Naive thymus-derived CD4-positive, alpha-beta T cell (primary cell): ENCODE data around the gene DDR2. TPM values are rescaled to one million over a fixed set of nuclear protein-coding genes. Genes with fewer than 3 reads are reported as not detected.

ENCODE experiments used
- ATAC-seq: fragments of 150-1000 bp; cut with Tn5 transposase; 2 replicates; pipeline ENCODE4 v1.10.0; 2021; ENCODE audit warnings: mild to moderate bottlenecking, moderate library complexity
- CTCF ChIA-PET: fragments of 350-600 bp; sonication (Branson Sonifier 250); formaldehyde crosslinking; loops from one replicate; lab custom pipeline; 2021; ENCODE audit warnings: antibody characterized with exemption; lab: Charles Lee
- POLR2A ChIA-PET: fragments of 350-600 bp; sonication (Branson Sonifier 250); formaldehyde crosslinking; loops from one replicate; lab custom pipeline; 2021; ENCODE audit warnings: antibody characterized with exemption, inconsistent platforms; lab: Charles Lee
- DNase-seq, 9 donors: peaks; one replicate each; pipeline versions ENCODE4 v3.0.0 to v3.0.0-alpha.2; 2020 to 2022; ENCODE audit warnings: mixed read lengths in 1 of 9
- H3K27ac ChIP-seq: one replicate; pipeline ENCODE4 v1.7.0; 2013; ENCODE audit warnings: mild to moderate bottlenecking, low read depth, low read length, moderate library complexity
- H3K27me3 ChIP-seq, 2 donors: one replicate each; pipeline ENCODE4 v1.7.0; 2013; ENCODE audit warnings: low read length in 2 of 2, mild to moderate bottlenecking in 2 of 2, moderate library complexity in 2 of 2; ENCODE audit not compliant: control insufficient read depth in 2 of 2, insufficient read depth in 2 of 2
- H3K36me3 ChIP-seq, 3 experiments: 1 replicate in 2 of 3; 2 replicates in 1 of 3; pipeline ENCODE4 v1.7.0; 2013; ENCODE audit warnings: low read length in 3 of 3, mild to moderate bottlenecking in 3 of 3, moderate library complexity in 1 of 3; ENCODE audit not compliant: insufficient read depth in 3 of 3, control insufficient read depth in 2 of 3
- H3K4me1 ChIP-seq, 2 donors: one replicate each; pipeline ENCODE4 v1.7.0; 2013; ENCODE audit warnings: low read length in 2 of 2, mild to moderate bottlenecking in 2 of 2, moderate library complexity in 1 of 2; ENCODE audit not compliant: control insufficient read depth in 2 of 2, insufficient read depth in 2 of 2
- H3K4me3 ChIP-seq: 2 replicates; pipeline ENCODE4 v1.7.0; 2013; ENCODE audit warnings: mild to moderate bottlenecking, low read length
- H3K9me3 ChIP-seq, 3 experiments: 1 replicate in 2 of 3; 2 replicates in 1 of 3; pipeline ENCODE4 v1.7.0; 2013; ENCODE audit warnings: low read length in 3 of 3; ENCODE audit not compliant: control insufficient read depth in 2 of 3
- H3K27ac Mint-ChIP-seq, 9 donors: one replicate each; pipeline ENCODE4 v1.8.0; 2020 to 2022; ENCODE audit warnings: mixed read lengths in 9 of 9, mild to moderate bottlenecking in 8 of 9, moderate library complexity in 5 of 9, inconsistent platforms in 2 of 9
- H3K27me3 Mint-ChIP-seq, 5 donors: one replicate each; pipeline ENCODE4 v1.8.0; 2021 to 2022; ENCODE audit warnings: mixed read lengths in 5 of 5, mild to moderate bottlenecking in 1 of 5
- H3K36me3 Mint-ChIP-seq, 5 donors: one replicate each; pipeline ENCODE4 v1.8.0; 2020 to 2022; ENCODE audit warnings: mixed read lengths in 5 of 5, mild to moderate bottlenecking in 3 of 5, inconsistent platforms in 1 of 5
- H3K4me1 Mint-ChIP-seq, 7 donors: one replicate each; pipeline ENCODE4 v1.8.0; 2020 to 2022; ENCODE audit warnings: mixed read lengths in 7 of 7, mild to moderate bottlenecking in 3 of 7, inconsistent platforms in 1 of 7
- H3K4me3 Mint-ChIP-seq, 10 donors: one replicate each; pipeline ENCODE4 v1.8.0; 2020 to 2022; ENCODE audit warnings: mild to moderate bottlenecking in 10 of 10, mixed read lengths in 10 of 10, moderate library complexity in 6 of 10, inconsistent platforms in 2 of 10
- H3K9me3 Mint-ChIP-seq, 11 donors: one replicate each; pipeline ENCODE4 v1.8.0; 2020 to 2022; ENCODE audit warnings: mixed read lengths in 11 of 11, mild to moderate bottlenecking in 4 of 11, inconsistent platforms in 1 of 11, moderate library complexity in 1 of 11
- intact Hi-C, 2 donors: fragments of 100-400 bp; cut with micrococcal nuclease; formaldehyde crosslinking; loops; one replicate each; pipeline ENCODE4 v1.15.1; 2023
- polyA plus RNA-seq, 2 donors: library from polyadenylated mRNA; unstranded; fragments of 300-500 nt; fragmentation: Illumina TruSeq; gene quantifications; one replicate each; pipeline ENCODE4 v1.2.3, GENCODE V29; 2021
- total RNA-seq, 6 experiments: library from RNA in 5 of 6; stranded (reverse) in 5 of 6; gene quantifications; 1 replicate in 5 of 6; 2 replicates in 1 of 6; pipeline ENCODE4 v1.2.3 and lab custom pipeline; 2021 to 2026

Gene DDR2
- total and polyA plus RNA-seq, 7 experiments from 2014 or later: 0.24 to 0.44 (median 0.35) TPM; not detected in 2

- peaks cover 0 to 9% (median 0%) of the 10 kb centered on the region in 3 experiments for H3K9me3 ChIP-seq
- Mint-ChIP-seq H3K27ac (no peak overlapping the region), H3K36me3 (peaks cover 0 to 15% (median 9%) of the 10 kb centered on the region in 5 donors), H3K27me3 (peaks cover 0 to 2% (median 0%) of the 10 kb centered on the region in 5 donors), H3K4me1 (peaks cover 0 to 3% (median 0%) of the 10 kb centered on the region in 7 donors), H3K4me3 (no peak overlapping the region), H3K9me3 (peaks cover 3 to 39% (median 19%) of the 10 kb centered on the region in 11 donors)
- CTCF ChIA-PET: no interaction called here
- no peak overlapping the region for H3K4me3 ChIP-seq
- no peaks in the 10 kb centered on the region for H3K36me3 ChIP-seq
- no peak for ATAC-seq
- intact Hi-C loops: no loop called here
- no peak overlapping the region for H3K27ac ChIP-seq
- DNase-seq: no peak
- no peaks in the 10 kb centered on the region for H3K4me1 ChIP-seq
- no peaks in the 10 kb centered on the region for H3K27me3 ChIP-seq
- POLR2A ChIA-PET: no interaction called here
Measured at GRCh38 chr1:162616848-162617247, 15.4 kb upstream of the DDR2 start.

DNA sequence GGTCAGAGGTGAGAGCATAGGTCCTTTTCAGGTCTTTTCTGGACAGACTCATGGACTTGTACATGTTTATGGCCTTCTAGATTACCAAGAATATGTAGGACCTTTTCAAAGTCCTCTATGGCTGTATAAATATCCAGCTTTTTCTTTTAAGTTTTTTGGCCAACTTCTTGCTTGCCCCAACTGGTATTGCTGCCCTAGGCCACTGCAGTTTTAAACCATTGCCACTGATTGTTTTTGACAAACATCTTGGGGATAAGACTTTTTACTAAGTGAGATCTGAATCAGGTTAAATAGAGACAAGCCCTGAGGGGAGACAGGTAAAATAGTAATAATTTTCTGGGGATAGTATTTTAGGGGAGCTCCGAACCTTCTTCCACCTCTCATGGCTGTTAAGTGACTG, 14.8 kb upstream of the DDR2 start:
- peaks cover 0 to 3% (median 0%) of the 10 kb centered on the region in 7 donors for H3K4me1 Mint-ChIP-seq
- peaks cover 0 to 9% (median 0%) of the 10 kb centered on the region in 3 experiments for H3K9me3 ChIP-seq
- no peak overlapping the region for H3K4me3 ChIP-seq
- intact Hi-C loops: no loop called here
- no peaks in the 10 kb centered on the region for H3K36me3 ChIP-seq
- CTCF ChIA-PET: no interaction called here
- ATAC-seq: no peak
- peaks cover 3 to 39% (median 19%) of the 10 kb centered on the region in 11 donors for H3K9me3 Mint-ChIP-seq
- peaks cover 0 to 15% (median 9%) of the 10 kb centered on the region in 5 donors for H3K36me3 Mint-ChIP-seq
- no peak overlapping the region for H3K27ac Mint-ChIP-seq
- POLR2A ChIA-PET: no interaction called here
- H3K27ac ChIP-seq: no peak overlapping the region
- H3K4me3 Mint-ChIP-seq: no peak overlapping the region
- DNase-seq: no peak
- H3K27me3 Mint-ChIP-seq: peaks cover 0 to 2% (median 0%) of the 10 kb centered on the region in 5 donors
- H3K27me3 ChIP-seq: no peaks in the 10 kb centered on the region
- no peaks in the 10 kb centered on the region for H3K4me1 ChIP-seq

GRCh38 chr1:162619076-162619475, 13.2 kb upstream of the DDR2 start:
- Mint-ChIP-seq H3K27me3 (peaks cover 4 to 6% (median 5%) of the 10 kb centered on the region in 5 donors), H3K4me1 (no peaks in the 10 kb centered on the region), H3K4me3 (no peak overlapping the region), H3K36me3 (peaks cover 0 to 15% (median 12%) of the 10 kb centered on the region in 5 donors), H3K27ac (no peak overlapping the region), H3K9me3 (peaks cover 3 to 39% (median 19%) of the 10 kb centered on the region in 11 donors)
- H3K27me3 ChIP-seq: no peaks in the 10 kb centered on the region
- H3K9me3 ChIP-seq: peaks cover 0 to 9% (median 0%) of the 10 kb centered on the region in 3 experiments
- no peak overlapping the region for H3K4me3 ChIP-seq
- ChIA-PET POLR2A (no interaction called here), CTCF (no interaction called here)
- no peak overlapping the region for H3K27ac ChIP-seq
- no peaks in the 10 kb centered on the region for H3K36me3 ChIP-seq
- no peaks in the 10 kb centered on the region for H3K4me1 ChIP-seq
- no peak for DNase-seq
- ATAC-seq: no peak
- intact Hi-C loops: no loop called here

DNA sequence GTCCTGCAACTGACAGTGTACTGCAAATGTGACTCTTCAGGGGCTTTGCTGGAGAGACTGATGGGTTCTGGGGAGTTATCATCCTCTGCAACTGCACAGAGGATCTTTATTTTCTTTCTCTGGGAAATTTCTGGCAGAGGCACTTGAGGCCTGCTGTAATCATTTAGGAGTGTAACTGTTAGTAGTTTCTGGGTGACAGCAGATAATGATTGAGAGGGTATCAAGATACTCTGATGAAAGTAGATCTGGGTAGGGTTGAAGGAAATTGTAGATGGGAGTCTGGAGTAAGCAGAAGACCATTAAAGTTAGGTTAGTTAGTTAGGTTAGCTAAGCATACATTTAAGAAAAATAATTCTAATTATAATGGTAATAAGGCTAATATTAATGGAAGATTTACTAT, 11.0 kb upstream of the DDR2 start:
- H3K4me3 ChIP-seq: no peak overlapping the region
- Mint-ChIP-seq H3K4me1 (peaks cover 0 to 1% (median 0%) of the 10 kb centered on the region in 7 donors), H3K9me3 (peaks cover 0 to 30% (median 18%) of the 10 kb centered on the region in 11 donors), H3K27ac (no peak overlapping the region), H3K4me3 (no peak overlapping the region), H3K36me3 (peaks cover 0 to 18% (median 7%) of the 10 kb centered on the region in 5 donors), H3K27me3 (peaks cover 9 to 16% (median 15%) of the 10 kb centered on the region in 5 donors)
- peaks cover 0 to 9% (median 0%) of the 10 kb centered on the region in 3 experiments for H3K9me3 ChIP-seq
- no peaks in the 10 kb centered on the region for H3K27me3 ChIP-seq
- ChIA-PET POLR2A (no interaction called here), CTCF (no interaction called here)
- no peaks in the 10 kb centered on the region for H3K36me3 ChIP-seq
- intact Hi-C loops: loop anchor here in 1 of 2 donors (10.0 kb wide), 2 partner anchors 266 to 694 kb away; no protein-coding TSS in a partner anchor
- DNase-seq: no peak
- H3K27ac ChIP-seq: no peak overlapping the region
- no peaks in the 10 kb centered on the region for H3K4me1 ChIP-seq
- no peak for ATAC-seq

DNA sequence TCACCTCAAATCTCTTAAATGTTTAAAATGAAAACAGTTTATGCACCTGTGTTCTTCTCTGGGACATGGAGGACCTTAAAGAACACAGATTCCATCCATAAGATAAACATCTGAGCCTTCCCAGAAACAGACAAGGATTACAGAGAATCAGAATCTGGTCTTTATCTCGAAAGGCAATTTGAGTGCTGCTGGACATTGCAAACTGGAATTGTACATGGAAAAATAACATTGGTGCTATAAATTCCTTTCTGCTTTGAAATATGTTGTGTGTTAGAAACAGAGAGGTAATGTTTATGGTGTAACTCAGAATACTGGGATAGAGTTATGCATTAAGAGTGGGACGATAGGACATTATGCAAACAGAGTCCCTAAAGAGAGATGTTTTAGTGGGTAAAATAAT, 6.6 kb upstream of the DDR2 start:
- no peak overlapping the region for H3K4me3 Mint-ChIP-seq
- CTCF ChIA-PET: no interaction called here
- intact Hi-C loops: loop anchor here in 1 of 2 donors (5.0 to 10.0 kb wide), 3 partner anchors 271 to 689 kb away; no protein-coding TSS in a partner anchor

GRCh38 chr1:162626094-162626493, 6.2 kb upstream of the DDR2 start:
- Mint-ChIP-seq H3K36me3 (peaks cover 0 to 6% (median 4%) of the 10 kb centered on the region in 5 donors), H3K4me3 (no peak overlapping the region), H3K4me1 (peaks cover 0 to 2% (median 0%) of the 10 kb centered on the region in 7 donors), H3K9me3 (peaks cover 0 to 2% (median 0%) of the 10 kb centered on the region in 11 donors), H3K27me3 (peaks cover 9 to 25% (median 23%) of the 10 kb centered on the region in 5 donors), H3K27ac (no peak overlapping the region)
- intact Hi-C loops: loop anchor here in 1 of 2 donors (5.0 to 10.0 kb wide), 3 partner anchors 271 to 689 kb away; no protein-coding TSS in a partner anchor
- H3K27me3 ChIP-seq: no peaks in the 10 kb centered on the region
- no peaks in the 10 kb centered on the region for H3K36me3 ChIP-seq
- POLR2A ChIA-PET: no interaction called here
- no peaks in the 10 kb centered on the region for H3K9me3 ChIP-seq
- no peaks in the 10 kb centered on the region for H3K4me1 ChIP-seq
- no peak overlapping the region for H3K27ac ChIP-seq
- CTCF ChIA-PET: no interaction called here
- ATAC-seq (no peak), DNase-seq (no peak)
- no peak overlapping the region for H3K4me3 ChIP-seq

More for the DNA sequence above, 6.6 kb upstream of the DDR2 start:
- peaks cover 0 to 2% (median 0%) of the 10 kb centered on the region in 7 donors for H3K4me1 Mint-ChIP-seq
- DNase-seq: no peak
- Histone ChIP-seq H3K4me1 (no peaks in the 10 kb centered on the region), H3K4me3 (no peak overlapping the region), H3K9me3 (no peaks in the 10 kb centered on the region), H3K27me3 (no peaks in the 10 kb centered on the region), H3K27ac (no peak overlapping the region), H3K36me3 (no peaks in the 10 kb centered on the region)
- POLR2A ChIA-PET: no interaction called here
- H3K9me3 Mint-ChIP-seq: peaks cover 0 to 2% (median 0%) of the 10 kb centered on the region in 11 donors
- no peak overlapping the region for H3K27ac Mint-ChIP-seq
- peaks cover 9 to 25% (median 22%) of the 10 kb centered on the region in 5 donors for H3K27me3 Mint-ChIP-seq
- ATAC-seq: no peak
- H3K36me3 Mint-ChIP-seq: peaks cover 0 to 6% (median 4%) of the 10 kb centered on the region in 5 donors

DNA sequence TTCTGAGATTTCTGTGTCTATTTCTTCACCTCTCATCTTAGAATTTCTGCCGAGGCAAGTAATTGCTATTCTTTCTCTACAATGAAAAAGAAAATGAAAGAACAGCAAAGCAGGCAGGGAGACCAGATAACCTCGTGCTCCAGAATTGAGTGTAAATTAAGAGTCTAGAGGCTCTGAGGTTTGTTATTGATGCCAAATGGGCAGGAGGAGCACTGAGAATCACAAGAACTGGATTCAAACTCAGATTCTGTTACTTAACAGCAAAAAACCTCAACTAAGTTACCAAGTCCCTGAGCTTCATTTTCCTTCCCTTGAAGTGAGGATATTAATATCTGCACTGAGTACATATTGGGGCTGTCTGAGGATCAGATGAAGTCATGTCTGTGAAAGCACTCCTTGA, 5.5 kb upstream of the DDR2 start:
- no peak overlapping the region for H3K27ac ChIP-seq
- no peaks in the 10 kb centered on the region for H3K9me3 ChIP-seq
- ATAC-seq: no peak
- H3K4me1 ChIP-seq: no peaks in the 10 kb centered on the region
- Mint-ChIP-seq H3K27ac (no peak overlapping the region), H3K4me3 (no peak overlapping the region), H3K4me1 (peaks cover 0 to 2% (median 0%) of the 10 kb centered on the region in 7 donors), H3K9me3 (peaks cover 0 to 2% (median 0%) of the 10 kb centered on the region in 11 donors), H3K27me3 (peaks cover 9 to 30% (median 24%) of the 10 kb centered on the region in 5 donors), H3K36me3 (peaks cover 0 to 6% (median 4%) of the 10 kb centered on the region in 5 donors)
- H3K4me3 ChIP-seq: no peak overlapping the region
- no peaks in the 10 kb centered on the region for H3K36me3 ChIP-seq
- ChIA-PET CTCF (no interaction called here), POLR2A (no interaction called here)
- intact Hi-C loops: loop anchor here in 1 of 2 donors (5.0 to 10.0 kb wide), 3 partner anchors 272 to 688 kb away; no protein-coding TSS in a partner anchor
- no peak for DNase-seq
- H3K27me3 ChIP-seq: no peaks in the 10 kb centered on the region
